HFFc6 (cell line): ENCODE data around the gene CD164L2. TPM values are rescaled to one million over a fixed set of nuclear protein-coding genes. Genes with fewer than 3 reads are reported as not detected.

ENCODE experiments used
- DNase-seq: peaks from one replicate; pipeline ENCODE4 v3.0.0-alpha.2; 2018
- H3K27ac Mint-ChIP-seq: 2 replicates; pipeline ENCODE4 v1.8.0; 2020; ENCODE audit warnings: mild to moderate bottlenecking, mixed read lengths
- H3K27me3 Mint-ChIP-seq: 2 replicates; pipeline ENCODE4 v1.8.0; 2021; ENCODE audit warnings: mild to moderate bottlenecking, moderate library complexity, mixed read lengths; ENCODE audit not compliant: insufficient read depth
- H3K36me3 Mint-ChIP-seq: 2 replicates; pipeline ENCODE4 v1.8.0; 2021; ENCODE audit warnings: low read depth, mixed read lengths
- H3K4me1 Mint-ChIP-seq: 2 replicates; pipeline ENCODE4 v1.8.0; 2020; ENCODE audit warnings: low read depth, mixed read lengths
- H3K4me3 Mint-ChIP-seq: 2 replicates; pipeline ENCODE4 v1.8.0; 2020; ENCODE audit warnings: mild to moderate bottlenecking, moderate library complexity, mixed read lengths
- H3K9me3 Mint-ChIP-seq: 2 replicates; pipeline ENCODE4 v1.8.0; 2020; ENCODE audit warnings: mild to moderate bottlenecking, mixed read lengths
- total RNA-seq, 6 experiments: library from RNA; stranded (reverse); fragmentation: NEBNext Ultra II Directional; extraction: Animal tissue kit (Norgen Biotek cat#: 25700); gene quantifications; 2 replicates in 1 of 6; 3 replicates in 5 of 6; pipeline ENCODE4 v1.2.3, GENCODE V29; 2021
- TF ChIP-seq, protein P1 (sequence below): fragments of 200-600 bp; sonication (generic); IDR thresholded peaks from 2 replicates; pipeline ENCODE4 v1.5.0; 2021; ENCODE audit warnings: antibody characterized with exemption, mild to moderate bottlenecking

Gene CD164L2
- total RNA-seq, 6 experiments from 2014 or later, result not detected

- Mint-ChIP-seq H3K36me3 (peaks cover 38% of the 10 kb centered on the region), H3K9me3 (no peaks in the 10 kb centered on the region), H3K4me3 (no peak overlapping the region), H3K27me3 (peaks cover 2% of the 10 kb centered on the region), H3K27ac (no peak overlapping the region), H3K4me1 (no peaks in the 10 kb centered on the region)
- TF ChIP-seq, protein P1, sequence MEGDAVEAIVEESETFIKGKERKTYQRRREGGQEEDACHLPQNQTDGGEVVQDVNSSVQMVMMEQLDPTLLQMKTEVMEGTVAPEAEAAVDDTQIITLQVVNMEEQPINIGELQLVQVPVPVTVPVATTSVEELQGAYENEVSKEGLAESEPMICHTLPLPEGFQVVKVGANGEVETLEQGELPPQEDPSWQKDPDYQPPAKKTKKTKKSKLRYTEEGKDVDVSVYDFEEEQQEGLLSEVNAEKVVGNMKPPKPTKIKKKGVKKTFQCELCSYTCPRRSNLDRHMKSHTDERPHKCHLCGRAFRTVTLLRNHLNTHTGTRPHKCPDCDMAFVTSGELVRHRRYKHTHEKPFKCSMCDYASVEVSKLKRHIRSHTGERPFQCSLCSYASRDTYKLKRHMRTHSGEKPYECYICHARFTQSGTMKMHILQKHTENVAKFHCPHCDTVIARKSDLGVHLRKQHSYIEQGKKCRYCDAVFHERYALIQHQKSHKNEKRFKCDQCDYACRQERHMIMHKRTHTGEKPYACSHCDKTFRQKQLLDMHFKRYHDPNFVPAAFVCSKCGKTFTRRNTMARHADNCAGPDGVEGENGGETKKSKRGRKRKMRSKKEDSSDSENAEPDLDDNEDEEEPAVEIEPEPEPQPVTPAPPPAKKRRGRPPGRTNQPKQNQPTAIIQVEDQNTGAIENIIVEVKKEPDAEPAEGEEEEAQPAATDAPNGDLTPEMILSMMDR, result no peak
- DNase-seq, result no peak
Measured at GRCh38 chr1:27358928-27359313, 24.2 kb downstream of the CD164L2 start.

- TF ChIP-seq, protein P1, result no peak
- H3K36me3 Mint-ChIP-seq, result peaks cover 33% of the 10 kb centered on the region
Measured at GRCh38 chr1:27358038-27358927, 24.9 kb downstream of the CD164L2 start.

DNA sequence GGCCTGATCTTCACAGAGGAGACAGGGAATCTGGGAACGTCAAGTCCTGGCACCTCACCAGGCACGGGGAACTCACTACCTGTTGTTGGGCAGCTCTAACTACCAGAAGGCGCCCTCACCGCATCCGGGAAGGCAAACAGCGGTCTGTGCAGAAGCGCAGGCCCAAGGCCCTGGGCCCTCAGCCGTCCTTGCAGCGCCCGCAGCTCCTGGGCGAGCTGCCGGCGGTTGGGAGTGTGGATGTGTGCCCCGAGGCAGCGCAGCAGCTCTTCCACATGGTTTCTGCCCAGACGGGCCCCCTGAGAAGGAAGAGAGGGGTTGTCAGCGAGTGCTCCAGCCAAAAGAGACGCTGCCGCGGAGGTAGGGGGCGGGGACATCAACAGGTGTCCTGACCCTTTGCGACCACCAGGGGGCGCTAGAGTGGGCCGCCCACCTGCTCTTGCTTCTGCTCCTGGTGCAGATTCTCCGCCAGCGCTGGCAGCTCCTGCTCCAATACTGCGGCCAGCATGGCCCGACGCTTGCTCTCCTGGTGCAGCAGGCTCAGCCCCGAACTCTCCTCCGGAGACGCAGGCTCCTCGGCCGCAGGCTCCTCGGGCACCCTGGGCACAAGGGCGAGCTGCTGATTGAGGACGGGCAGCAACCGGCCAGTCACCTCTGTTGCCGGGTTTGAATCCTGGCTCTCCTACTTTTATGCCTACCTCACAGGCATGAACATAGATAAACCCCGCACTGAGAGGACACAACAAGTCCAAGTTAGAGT, 25.7 kb downstream of the CD164L2 start:
- Mint-ChIP-seq H3K4me1 (no peaks in the 10 kb centered on the region), H3K36me3 (peaks cover 28% of the 10 kb centered on the region), H3K9me3 (no peaks in the 10 kb centered on the region), H3K27ac (no peak overlapping the region), H3K4me3 (no peak overlapping the region), H3K27me3 (no peaks in the 10 kb centered on the region; the same call in 1 of the 2 replicates)
- DNase-seq, result no peak
- TF ChIP-seq, protein P1, result peak; percentile 99

More at GRCh38 chr1:27358038-27358927, 24.9 kb downstream of the CD164L2 start:
- DNase-seq, result no peak
- no peaks in the 10 kb centered on the region for H3K4me1 Mint-ChIP-seq
- H3K27ac Mint-ChIP-seq, result no peak overlapping the region
- H3K4me3 Mint-ChIP-seq, result no peak overlapping the region
- H3K27me3 Mint-ChIP-seq, result no peaks in the 10 kb centered on the region; the same call in 1 of the 2 replicates
- no peaks in the 10 kb centered on the region for H3K9me3 Mint-ChIP-seq

GRCh38 chr1:27356619-27357280, 26.4 kb downstream of the CD164L2 start:
- Mint-ChIP-seq H3K4me3 (no peak overlapping the region), H3K36me3 (peaks cover 28% of the 10 kb centered on the region), H3K9me3 (no peaks in the 10 kb centered on the region), H3K4me1 (no peaks in the 10 kb centered on the region), H3K27ac (no peak overlapping the region), H3K27me3 (no peaks in the 10 kb centered on the region; the same call in 1 of the 2 replicates)
- TF ChIP-seq, protein P1, result no peak
- no peak for DNase-seq

DNA sequence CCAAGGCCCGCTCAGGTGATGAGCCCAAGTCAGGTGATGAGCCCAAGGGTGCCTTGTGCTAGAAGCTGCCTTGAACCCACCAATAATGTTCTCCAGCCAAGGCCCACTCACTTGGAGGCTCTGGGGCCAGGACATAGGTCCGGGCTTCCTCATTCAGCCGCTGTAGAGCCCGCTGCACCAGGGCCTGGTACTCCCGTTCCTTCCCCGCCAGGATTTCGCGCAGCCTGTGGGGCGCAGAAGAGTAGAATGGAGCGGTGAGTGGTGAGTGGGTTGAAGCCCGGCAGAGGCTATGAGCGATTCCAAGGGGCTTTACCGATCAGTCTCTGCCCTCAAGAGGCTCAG, 26.9 kb downstream of the CD164L2 start:
- H3K36me3 Mint-ChIP-seq, result peaks cover 28% of the 10 kb centered on the region
- no peak overlapping the region for H3K27ac Mint-ChIP-seq
- H3K4me3 Mint-ChIP-seq, result no peak overlapping the region
- H3K4me1 Mint-ChIP-seq, result no peaks in the 10 kb centered on the region
- TF ChIP-seq, protein P1, result no peak
- no peak for DNase-seq
- H3K27me3 Mint-ChIP-seq, result no peaks in the 10 kb centered on the region; the same call in 1 of the 2 replicates
- H3K9me3 Mint-ChIP-seq, result no peaks in the 10 kb centered on the region
